GM23338 (cell line): Measurements from ENCODE around the gene SLC39A11. TPM values are rescaled to one million over a fixed set of nuclear protein-coding genes. Genes with fewer than 3 reads are reported as not detected.

ENCODE experiments used
- ATAC-seq: fragments of 200-7000 bp; cut with Tn5 transposase; 3 replicates; pipeline ENCODE4 v1.9.1; 2020
- DNase-seq: peaks from one replicate; pipeline ENCODE4 v3.0.0-alpha.2; 2015; ENCODE audit warnings: low spot score
- H2AFZ ChIP-seq: fragments of 200-600 bp; sonication (generic); 2 replicates; pipeline ENCODE4 v1.8.0; 2016; ENCODE audit warnings: antibody characterized with exemption, mild to moderate bottlenecking, moderate library complexity
- H3F3A ChIP-seq: fragments of 200-600 bp; sonication (generic); replicated peaks from 2 replicates; pipeline ENCODE4 v1.8.0; 2017; ENCODE audit warnings: antibody characterized with exemption, mixed run types, low read depth
- H3K27ac ChIP-seq: fragments of 200-600 bp; sonication (generic); 2 replicates; pipeline ENCODE4 v1.6.1; 2016; ENCODE audit warnings: low read depth
- H3K27me3 ChIP-seq: fragments of 200-600 bp; sonication (generic); 2 replicates; pipeline ENCODE4 v1.8.0; 2016; ENCODE audit warnings: mild to moderate bottlenecking, mixed run types, moderate library complexity; ENCODE audit not compliant: insufficient read depth
- H3K36me3 ChIP-seq: fragments of 200-600 bp; sonication (generic); 2 replicates; pipeline ENCODE4 v1.8.0; 2016; ENCODE audit warnings: mild to moderate bottlenecking; ENCODE audit not compliant: insufficient read depth
- H3K4me1 ChIP-seq: fragments of 200-600 bp; sonication (generic); 2 replicates; pipeline ENCODE4 v1.8.0; 2016; ENCODE audit warnings: mild to moderate bottlenecking, moderate library complexity; ENCODE audit not compliant: insufficient read depth
- H3K4me2 ChIP-seq: fragments of 200-600 bp; sonication (generic); 2 replicates; pipeline ENCODE4 v1.7.1; 2017; ENCODE audit warnings: mixed run types
- H3K4me3 ChIP-seq: fragments of 200-600 bp; sonication (generic); 2 replicates; pipeline ENCODE4 v1.6.1; 2016; ENCODE audit warnings: mixed run types
- H3K79me2 ChIP-seq: fragments of 200-600 bp; sonication (generic); replicated peaks from 2 replicates; pipeline ENCODE4 v1.8.0; 2017; ENCODE audit warnings: mild to moderate bottlenecking; ENCODE audit not compliant: insufficient read depth
- H3K9me2 ChIP-seq: fragments of 200-600 bp; sonication (generic); 2 replicates; pipeline ENCODE4 v1.8.0; 2017; ENCODE audit not compliant: insufficient read depth
- H4K20me1 ChIP-seq: fragments of 200-600 bp; sonication (generic); replicated peaks from 2 replicates; pipeline ENCODE4 v1.8.0; 2017; ENCODE audit warnings: mild to moderate bottlenecking; ENCODE audit not compliant: insufficient read depth
- H3K27ac Mint-ChIP-seq: 2 replicates; pipeline ENCODE4 v1.8.0; 2020; ENCODE audit warnings: inconsistent platforms, mild to moderate bottlenecking, moderate library complexity, mixed read lengths
- H3K27me3 Mint-ChIP-seq: 3 replicates; pipeline ENCODE4 v1.8.0; 2022; ENCODE audit warnings: low read depth, mild to moderate bottlenecking, moderate library complexity, mixed read lengths, inconsistent platforms; ENCODE audit not compliant: insufficient read depth, poor library complexity
- H3K36me3 Mint-ChIP-seq: 3 replicates; pipeline ENCODE4 v1.8.0; 2021; ENCODE audit warnings: low read depth, mild to moderate bottlenecking, inconsistent platforms, moderate library complexity, mixed read lengths
- H3K4me1 Mint-ChIP-seq: 3 replicates; pipeline ENCODE4 v1.8.0; 2020; ENCODE audit warnings: mild to moderate bottlenecking, inconsistent platforms, mixed read lengths
- H3K4me3 Mint-ChIP-seq: 3 replicates; pipeline ENCODE4 v1.8.0; 2021; ENCODE audit warnings: moderate library complexity, mild to moderate bottlenecking, inconsistent platforms, mixed read lengths
- H3K9me3 Mint-ChIP-seq: 3 replicates; pipeline ENCODE4 v1.8.0; 2020; ENCODE audit warnings: moderate library complexity, mild to moderate bottlenecking, inconsistent platforms, mixed read lengths
- CREB1 ChIP-seq: fragments of 250-450 bp; sonication (Bioruptor Pico); IDR thresholded peaks from 2 replicates; pipeline ENCODE4 v1.5.0; 2020; ENCODE audit warnings: low read depth, mild to moderate bottlenecking, moderate library complexity
- EZH2 ChIP-seq: fragments of 200-600 bp; sonication (generic); IDR thresholded peaks from one replicate; pipeline ENCODE4 v1.8.0; 2017; ENCODE audit warnings: antibody characterized with exemption, mild to moderate bottlenecking, low read depth; ENCODE audit not compliant: unreplicated experiment
- EZH2phosphoT487 ChIP-seq: fragments of 200-600 bp; sonication (generic); IDR thresholded peaks from one replicate; pipeline ENCODE4 v1.8.1; 2018; ENCODE audit warnings: antibody characterized with exemption; ENCODE audit not compliant: unreplicated experiment
- JUNB ChIP-seq: IDR thresholded peaks from one replicate; pipeline ENCODE4 v1.6.1; 2016; ENCODE audit warnings: antibody characterized with exemption; ENCODE audit not compliant: unreplicated experiment
- NANOG ChIP-seq: IDR thresholded peaks from 2 replicates; pipeline ENCODE4 v1.6.1; 2016; ENCODE audit warnings: antibody characterized with exemption, borderline replicate concordance
- POLR2AphosphoS5 ChIP-seq: IDR thresholded peaks from 2 replicates; pipeline ENCODE4 v1.6.1; 2016; ENCODE audit warnings: antibody characterized with exemption, low read depth
- STAT1 ChIP-seq: IDR thresholded peaks from one replicate; pipeline ENCODE4 v1.6.1; 2016; ENCODE audit warnings: antibody characterized with exemption; ENCODE audit not compliant: unreplicated experiment
- ZNF114 ChIP-seq: fragments of 250-450 bp; sonication (Bioruptor Pico); IDR thresholded peaks from 2 replicates; pipeline ENCODE4 v1.5.0; 2020; ENCODE audit warnings: mild to moderate bottlenecking, moderate library complexity
- ZNF331 ChIP-seq: fragments of 250-450 bp; sonication (Bioruptor Pico); IDR thresholded peaks from 2 replicates; pipeline ENCODE4 v1.5.0; 2020; ENCODE audit warnings: low read depth, mild to moderate bottlenecking, moderate library complexity
- polyA plus RNA-seq: library from polyadenylated mRNA; unstranded; fragments of >200 nt; fragmentation: Nextera tagmentation; extraction: Ambion mirVana; gene quantifications from 2 replicates; pipeline ENCODE4 v1.2.1, GENCODE V29; 2016
- total RNA-seq: library from RNA; depleted of rRNA; stranded (reverse); fragments of >200 nt; shearing (Covaris generic); gene quantifications from 2 replicates; pipeline ENCODE4 v1.2.3, GENCODE V29; 2014
- TF ChIP-seq, protein P1 (sequence below): IDR thresholded peaks from one replicate; pipeline ENCODE4 v1.6.1; 2018; ENCODE audit warnings: antibody characterized with exemption; ENCODE audit not compliant: unreplicated experiment
- TF ChIP-seq, protein P2 (sequence below): IDR thresholded peaks from 2 replicates; pipeline ENCODE4 v1.6.1; 2016; ENCODE audit warnings: antibody characterized with exemption
- TF ChIP-seq, protein P3 (sequence below), 2 experiments: fragments of 200-600 bp in 1 of 2; sonication (generic) in 1 of 2; conservative IDR thresholded peaks; 2 replicates each; pipeline versions ENCODE4 v1.5.1 to v1.6.1; 2016 to 2017; ENCODE audit warnings: antibody characterized with exemption in 2 of 2, low read depth in 2 of 2, mild to moderate bottlenecking in 2 of 2, moderate library complexity in 1 of 2
- TF ChIP-seq, protein P4 (sequence below): fragments of 250-450 bp; sonication (Bioruptor Pico); IDR thresholded peaks from 2 replicates; pipeline ENCODE4 v1.5.0; 2020; ENCODE audit warnings: mild to moderate bottlenecking, moderate library complexity

Gene SLC39A11
- total and polyA plus RNA-seq, 2 experiments from 2014 or later: 10.8 to 18.1 TPM

DNA sequence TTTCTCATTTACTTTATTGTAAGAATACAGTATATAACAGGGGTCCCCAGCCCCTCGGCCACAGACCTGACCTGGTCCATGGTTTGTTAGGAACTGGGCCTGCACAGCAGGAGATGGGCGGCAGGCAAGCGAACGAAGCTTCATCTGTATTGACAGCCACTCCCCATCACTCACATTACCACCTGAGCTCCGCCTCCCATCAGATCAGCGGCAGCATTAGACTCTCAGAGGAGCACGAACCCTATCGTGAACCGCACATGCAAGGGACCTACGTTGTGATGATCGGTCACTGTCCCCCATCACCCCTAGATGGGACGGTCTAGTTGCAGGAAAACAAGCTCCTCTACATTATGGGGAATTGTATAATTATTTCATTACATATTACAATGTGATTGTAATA is 410.6 kb downstream of the SLC39A11 start:
- H3F3A ChIP-seq: no peaks in the 10 kb centered on the region
- H3K36me3 ChIP-seq: no peaks in the 10 kb centered on the region
- no peaks in the 10 kb centered on the region for H3K79me2 ChIP-seq
- no peaks in the 10 kb centered on the region; the same call in 2 of the 3 replicates for H3K9me3 Mint-ChIP-seq
- H3K4me2 ChIP-seq: no peak overlapping the region
- peaks cover 17% of the 10 kb centered on the region for H3K27me3 Mint-ChIP-seq
- H3K4me3 ChIP-seq: no peak overlapping the region
- H3K27ac Mint-ChIP-seq: no peak overlapping the region
- no peaks in the 10 kb centered on the region for H4K20me1 ChIP-seq
- no peak overlapping the region for H3K27ac ChIP-seq
- no peak overlapping the region for H3K4me3 Mint-ChIP-seq
- TF ChIP-seq JUNB: no peak
- TF ChIP-seq, protein P1, sequence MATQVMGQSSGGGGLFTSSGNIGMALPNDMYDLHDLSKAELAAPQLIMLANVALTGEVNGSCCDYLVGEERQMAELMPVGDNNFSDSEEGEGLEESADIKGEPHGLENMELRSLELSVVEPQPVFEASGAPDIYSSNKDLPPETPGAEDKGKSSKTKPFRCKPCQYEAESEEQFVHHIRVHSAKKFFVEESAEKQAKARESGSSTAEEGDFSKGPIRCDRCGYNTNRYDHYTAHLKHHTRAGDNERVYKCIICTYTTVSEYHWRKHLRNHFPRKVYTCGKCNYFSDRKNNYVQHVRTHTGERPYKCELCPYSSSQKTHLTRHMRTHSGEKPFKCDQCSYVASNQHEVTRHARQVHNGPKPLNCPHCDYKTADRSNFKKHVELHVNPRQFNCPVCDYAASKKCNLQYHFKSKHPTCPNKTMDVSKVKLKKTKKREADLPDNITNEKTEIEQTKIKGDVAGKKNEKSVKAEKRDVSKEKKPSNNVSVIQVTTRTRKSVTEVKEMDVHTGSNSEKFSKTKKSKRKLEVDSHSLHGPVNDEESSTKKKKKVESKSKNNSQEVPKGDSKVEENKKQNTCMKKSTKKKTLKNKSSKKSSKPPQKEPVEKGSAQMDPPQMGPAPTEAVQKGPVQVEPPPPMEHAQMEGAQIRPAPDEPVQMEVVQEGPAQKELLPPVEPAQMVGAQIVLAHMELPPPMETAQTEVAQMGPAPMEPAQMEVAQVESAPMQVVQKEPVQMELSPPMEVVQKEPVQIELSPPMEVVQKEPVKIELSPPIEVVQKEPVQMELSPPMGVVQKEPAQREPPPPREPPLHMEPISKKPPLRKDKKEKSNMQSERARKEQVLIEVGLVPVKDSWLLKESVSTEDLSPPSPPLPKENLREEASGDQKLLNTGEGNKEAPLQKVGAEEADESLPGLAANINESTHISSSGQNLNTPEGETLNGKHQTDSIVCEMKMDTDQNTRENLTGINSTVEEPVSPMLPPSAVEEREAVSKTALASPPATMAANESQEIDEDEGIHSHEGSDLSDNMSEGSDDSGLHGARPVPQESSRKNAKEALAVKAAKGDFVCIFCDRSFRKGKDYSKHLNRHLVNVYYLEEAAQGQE: no peak
- no peak for TF ChIP-seq EZH2
- TF ChIP-seq, protein P2, sequence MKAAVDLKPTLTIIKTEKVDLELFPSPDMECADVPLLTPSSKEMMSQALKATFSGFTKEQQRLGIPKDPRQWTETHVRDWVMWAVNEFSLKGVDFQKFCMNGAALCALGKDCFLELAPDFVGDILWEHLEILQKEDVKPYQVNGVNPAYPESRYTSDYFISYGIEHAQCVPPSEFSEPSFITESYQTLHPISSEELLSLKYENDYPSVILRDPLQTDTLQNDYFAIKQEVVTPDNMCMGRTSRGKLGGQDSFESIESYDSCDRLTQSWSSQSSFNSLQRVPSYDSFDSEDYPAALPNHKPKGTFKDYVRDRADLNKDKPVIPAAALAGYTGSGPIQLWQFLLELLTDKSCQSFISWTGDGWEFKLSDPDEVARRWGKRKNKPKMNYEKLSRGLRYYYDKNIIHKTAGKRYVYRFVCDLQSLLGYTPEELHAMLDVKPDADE: no peak
- no peak for TF ChIP-seq EZH2phosphoT487
- TF ChIP-seq STAT1: no peak
- TF ChIP-seq NANOG: no peak
- TF ChIP-seq ZNF114 (CRISPR knock-in tag): no peak
- TF ChIP-seq, protein P3, sequence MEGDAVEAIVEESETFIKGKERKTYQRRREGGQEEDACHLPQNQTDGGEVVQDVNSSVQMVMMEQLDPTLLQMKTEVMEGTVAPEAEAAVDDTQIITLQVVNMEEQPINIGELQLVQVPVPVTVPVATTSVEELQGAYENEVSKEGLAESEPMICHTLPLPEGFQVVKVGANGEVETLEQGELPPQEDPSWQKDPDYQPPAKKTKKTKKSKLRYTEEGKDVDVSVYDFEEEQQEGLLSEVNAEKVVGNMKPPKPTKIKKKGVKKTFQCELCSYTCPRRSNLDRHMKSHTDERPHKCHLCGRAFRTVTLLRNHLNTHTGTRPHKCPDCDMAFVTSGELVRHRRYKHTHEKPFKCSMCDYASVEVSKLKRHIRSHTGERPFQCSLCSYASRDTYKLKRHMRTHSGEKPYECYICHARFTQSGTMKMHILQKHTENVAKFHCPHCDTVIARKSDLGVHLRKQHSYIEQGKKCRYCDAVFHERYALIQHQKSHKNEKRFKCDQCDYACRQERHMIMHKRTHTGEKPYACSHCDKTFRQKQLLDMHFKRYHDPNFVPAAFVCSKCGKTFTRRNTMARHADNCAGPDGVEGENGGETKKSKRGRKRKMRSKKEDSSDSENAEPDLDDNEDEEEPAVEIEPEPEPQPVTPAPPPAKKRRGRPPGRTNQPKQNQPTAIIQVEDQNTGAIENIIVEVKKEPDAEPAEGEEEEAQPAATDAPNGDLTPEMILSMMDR (conservative IDR thresholded peaks at IDR 0.05; ENCODE audit: low read depth in 2 of 2): no peak
- TF ChIP-seq ZNF331 (CRISPR knock-in tag): no peak
- TF ChIP-seq CREB1 (CRISPR knock-in tag): no peak
- no peak for TF ChIP-seq POLR2AphosphoS5
- TF ChIP-seq, protein P4, sequence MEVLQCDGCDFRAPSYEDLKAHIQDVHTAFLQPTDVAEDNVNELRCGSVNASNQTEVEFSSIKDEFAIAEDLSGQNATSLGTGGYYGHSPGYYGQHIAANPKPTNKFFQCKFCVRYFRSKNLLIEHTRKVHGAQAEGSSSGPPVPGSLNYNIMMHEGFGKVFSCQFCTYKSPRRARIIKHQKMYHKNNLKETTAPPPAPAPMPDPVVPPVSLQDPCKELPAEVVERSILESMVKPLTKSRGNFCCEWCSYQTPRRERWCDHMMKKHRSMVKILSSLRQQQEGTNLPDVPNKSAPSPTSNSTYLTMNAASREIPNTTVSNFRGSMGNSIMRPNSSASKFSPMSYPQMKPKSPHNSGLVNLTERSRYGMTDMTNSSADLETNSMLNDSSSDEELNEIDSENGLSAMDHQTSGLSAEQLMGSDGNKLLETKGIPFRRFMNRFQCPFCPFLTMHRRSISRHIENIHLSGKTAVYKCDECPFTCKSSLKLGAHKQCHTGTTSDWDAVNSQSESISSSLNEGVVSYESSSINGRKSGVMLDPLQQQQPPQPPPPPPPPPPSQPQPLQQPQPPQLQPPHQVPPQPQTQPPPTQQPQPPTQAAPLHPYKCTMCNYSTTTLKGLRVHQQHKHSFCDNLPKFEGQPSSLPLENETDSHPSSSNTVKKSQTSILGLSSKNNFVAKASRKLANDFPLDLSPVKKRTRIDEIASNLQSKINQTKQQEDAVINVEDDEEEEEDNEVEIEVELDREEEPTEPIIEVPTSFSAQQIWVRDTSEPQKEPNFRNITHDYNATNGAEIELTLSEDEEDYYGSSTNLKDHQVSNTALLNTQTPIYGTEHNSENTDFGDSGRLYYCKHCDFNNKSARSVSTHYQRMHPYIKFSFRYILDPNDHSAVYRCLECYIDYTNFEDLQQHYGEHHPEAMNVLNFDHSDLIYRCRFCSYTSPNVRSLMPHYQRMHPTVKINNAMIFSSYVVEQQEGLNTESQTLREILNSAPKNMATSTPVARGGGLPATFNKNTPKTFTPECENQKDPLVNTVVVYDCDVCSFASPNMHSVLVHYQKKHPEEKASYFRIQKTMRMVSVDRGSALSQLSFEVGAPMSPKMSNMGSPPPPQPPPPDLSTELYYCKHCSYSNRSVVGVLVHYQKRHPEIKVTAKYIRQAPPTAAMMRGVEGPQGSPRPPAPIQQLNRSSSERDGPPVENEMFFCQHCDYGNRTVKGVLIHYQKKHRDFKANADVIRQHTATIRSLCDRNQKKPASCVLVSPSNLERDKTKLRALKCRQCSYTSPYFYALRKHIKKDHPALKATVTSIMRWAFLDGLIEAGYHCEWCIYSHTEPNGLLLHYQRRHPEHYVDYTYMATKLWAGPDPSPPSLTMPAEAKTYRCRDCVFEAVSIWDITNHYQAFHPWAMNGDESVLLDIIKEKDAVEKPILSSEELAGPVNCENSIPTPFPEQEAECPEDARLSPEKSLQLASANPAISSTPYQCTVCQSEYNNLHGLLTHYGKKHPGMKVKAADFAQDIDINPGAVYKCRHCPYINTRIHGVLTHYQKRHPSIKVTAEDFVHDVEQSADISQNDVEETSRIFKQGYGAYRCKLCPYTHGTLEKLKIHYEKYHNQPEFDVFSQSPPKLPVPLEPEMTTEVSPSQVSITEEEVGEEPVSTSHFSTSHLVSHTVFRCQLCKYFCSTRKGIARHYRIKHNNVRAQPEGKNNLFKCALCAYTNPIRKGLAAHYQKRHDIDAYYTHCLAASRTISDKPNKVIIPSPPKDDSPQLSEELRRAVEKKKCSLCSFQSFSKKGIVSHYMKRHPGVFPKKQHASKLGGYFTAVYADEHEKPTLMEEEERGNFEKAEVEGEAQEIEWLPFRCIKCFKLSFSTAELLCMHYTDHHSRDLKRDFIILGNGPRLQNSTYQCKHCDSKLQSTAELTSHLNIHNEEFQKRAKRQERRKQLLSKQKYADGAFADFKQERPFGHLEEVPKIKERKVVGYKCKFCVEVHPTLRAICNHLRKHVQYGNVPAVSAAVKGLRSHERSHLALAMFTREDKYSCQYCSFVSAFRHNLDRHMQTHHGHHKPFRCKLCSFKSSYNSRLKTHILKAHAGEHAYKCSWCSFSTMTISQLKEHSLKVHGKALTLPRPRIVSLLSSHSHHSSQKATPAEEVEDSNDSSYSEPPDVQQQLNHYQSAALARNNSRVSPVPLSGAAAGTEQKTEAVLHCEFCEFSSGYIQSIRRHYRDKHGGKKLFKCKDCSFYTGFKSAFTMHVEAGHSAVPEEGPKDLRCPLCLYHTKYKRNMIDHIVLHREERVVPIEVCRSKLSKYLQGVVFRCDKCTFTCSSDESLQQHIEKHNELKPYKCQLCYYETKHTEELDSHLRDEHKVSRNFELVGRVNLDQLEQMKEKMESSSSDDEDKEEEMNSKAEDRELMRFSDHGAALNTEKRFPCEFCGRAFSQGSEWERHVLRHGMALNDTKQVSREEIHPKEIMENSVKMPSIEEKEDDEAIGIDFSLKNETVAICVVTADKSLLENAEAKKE (CRISPR knock-in tag): no peak
- no peaks in the 10 kb centered on the region for H3K9me2 ChIP-seq
- DNase-seq (peak; percentile 23), ATAC-seq (no peak)
- H2AFZ ChIP-seq: no peak overlapping the region
- no peaks in the 10 kb centered on the region for H3K27me3 ChIP-seq
- no peaks in the 10 kb centered on the region for H3K4me1 Mint-ChIP-seq
- no peaks in the 10 kb centered on the region for H3K4me1 ChIP-seq
- no peaks in the 10 kb centered on the region for H3K36me3 Mint-ChIP-seq
